ENCODE data around the gene ZNF581. TPM values are rescaled to one million over a fixed set of nuclear protein-coding genes. Genes with fewer than 3 reads are reported as not detected.

ZNF581 gene
- total and polyA plus RNA-seq, 9 donors = 11.2 to 40.2 (median 34.0) TPM

- no peak for TF ChIP-seq POLR2A (IDR thresholded peaks at IDR 0.05)
- TF ChIP-seq EP300 (IDR thresholded peaks at IDR 0.05) = no peak
- no peak for TF ChIP-seq CTCF (IDR thresholded peaks at IDR 0.05)
- Histone ChIP-seq H3K36me3 (no peaks in the 10 kb centered on the region), H3K4me1 (ENCODE audit: insufficient read depth) (peaks cover 3% of the 10 kb centered on the region), H3K27ac (no peak overlapping the region), H3K27me3 (no peaks in the 10 kb centered on the region), H3K9me3 (no peaks in the 10 kb centered on the region), H3K4me3 (no peak overlapping the region)
- intact Hi-C loops (cut with DNase I) = no loop called here
- DNase-seq = peak in 1 of 5 donors; percentile 8
- WGBS, 3 donors = 71 to 79% (median 78%) methylated on average over 29 of the region's 29 CpGs
Measured at GRCh38 chr19:55686311-55687050, 43.0 kb downstream of the ZNF581 start.

GRCh38 chr19:55687281-55688201, 44.1 kb downstream of the ZNF581 start:
- DNase-seq = peak in 2 of 5 donors; percentile 26 to 42
- Histone ChIP-seq H3K9me3 (no peaks in the 10 kb centered on the region), H3K27me3 (no peaks in the 10 kb centered on the region), H3K36me3 (no peaks in the 10 kb centered on the region), H3K4me3 (no peak overlapping the region), H3K27ac (no peak overlapping the region), H3K4me1 (ENCODE audit: insufficient read depth) (no peaks in the 10 kb centered on the region)
- WGBS, 3 donors = 86 to 88% (median 87%) methylated on average over 22 of the region's 22 CpGs
- intact Hi-C loops (cut with DNase I) = no loop called here
- TF ChIP-seq CTCF (IDR thresholded peaks at IDR 0.05) = no peak
- no peak for TF ChIP-seq POLR2A (IDR thresholded peaks at IDR 0.05)
- TF ChIP-seq EP300 (IDR thresholded peaks at IDR 0.05) = no peak

- Histone ChIP-seq H3K27me3 (no peaks in the 10 kb centered on the region), H3K4me1 (ENCODE audit: insufficient read depth) (no peaks in the 10 kb centered on the region), H3K36me3 (no peaks in the 10 kb centered on the region), H3K27ac (no peak overlapping the region), H3K9me3 (no peaks in the 10 kb centered on the region), H3K4me3 (no peak overlapping the region)
- intact Hi-C loops (cut with DNase I) = no loop called here
- 27 to 48% (median 40%) methylated on average over 24 to 27 of the region's 27 CpGs for WGBS, 3 donors
- peak in 4 of 5 donors; percentile 46 to 76 (median 59) for DNase-seq
- TF ChIP-seq EP300 (IDR thresholded peaks at IDR 0.05) (no peak), CTCF (IDR thresholded peaks at IDR 0.05) (no peak)
Measured at GRCh38 chr19:55688422-55689218, 45.2 kb downstream of the ZNF581 start.

Data from ovary (tissue), 9 donors.